ENCODE results near the gene RSL1D1.
"Not testable (repeated sequence)": the region's sequence is repeated elsewhere in the genome, so short reads cannot be mapped to it uniquely, and the experiment has no call there.

The RSL1D1 gene

DNA sequence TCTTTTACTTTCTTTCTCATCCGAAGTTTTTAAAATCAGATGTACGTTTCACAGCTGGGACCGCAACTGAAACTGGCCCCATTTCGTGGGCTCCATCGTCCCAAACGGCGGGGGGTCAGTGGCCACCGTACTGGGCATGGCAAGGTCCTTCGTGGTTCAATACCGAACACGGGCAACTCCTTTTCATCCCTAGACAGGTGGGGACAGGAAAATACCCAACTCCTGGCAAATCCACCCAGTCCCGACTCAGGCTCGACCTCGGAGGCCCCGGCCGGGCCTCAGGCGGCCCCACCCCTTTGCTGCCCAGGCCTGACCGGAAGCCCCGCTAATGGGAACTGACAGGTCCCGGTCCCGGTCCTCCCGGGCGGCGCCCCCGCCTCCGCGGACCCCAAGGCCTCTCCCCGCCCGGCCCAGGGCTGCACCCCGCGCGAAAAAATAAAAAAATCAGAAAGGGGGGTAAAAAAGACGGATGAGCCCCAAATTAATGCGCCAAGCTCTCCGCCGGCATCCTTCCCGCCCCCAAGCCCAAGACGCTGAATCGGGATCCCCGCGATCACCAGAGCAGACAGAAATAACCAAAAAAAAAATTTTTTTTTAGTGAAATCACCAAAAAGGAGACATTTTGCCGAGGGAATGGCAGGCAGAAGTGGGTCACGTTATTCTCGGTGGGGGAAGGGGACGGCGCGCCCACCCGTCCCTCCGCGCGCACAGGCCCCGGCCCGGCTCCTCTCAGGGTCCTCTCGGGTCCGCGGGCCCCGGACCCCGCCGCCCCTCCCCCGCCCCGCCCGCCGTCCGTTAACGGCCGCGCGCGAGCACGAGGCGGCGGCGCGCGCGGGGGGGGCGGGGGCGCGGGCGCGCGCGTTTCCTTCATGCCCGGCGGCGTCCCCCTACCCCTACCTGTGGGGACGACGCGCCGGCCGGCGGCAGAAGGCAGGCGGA lies 54.8 kb downstream of the RSL1D1 start:
- no peak for FAIRE-seq

DNA sequence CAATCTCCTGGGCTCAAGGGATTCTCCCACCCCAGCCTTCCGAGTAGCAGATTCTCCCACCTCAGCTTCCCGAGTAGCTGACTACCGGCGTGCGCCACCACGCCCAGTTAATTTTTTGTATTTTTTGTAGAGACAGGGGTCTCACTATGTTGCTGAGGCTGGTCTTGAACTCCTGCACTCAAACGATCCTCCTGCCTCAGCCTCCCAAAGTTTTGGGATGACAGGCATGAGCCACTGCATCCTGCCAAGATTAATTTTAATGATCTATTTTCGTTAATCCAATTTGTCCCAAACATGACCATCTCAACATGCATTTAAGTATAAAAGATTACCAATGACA lies 55.5 kb downstream of the RSL1D1 start:
- no peak for FAIRE-seq

DNA sequence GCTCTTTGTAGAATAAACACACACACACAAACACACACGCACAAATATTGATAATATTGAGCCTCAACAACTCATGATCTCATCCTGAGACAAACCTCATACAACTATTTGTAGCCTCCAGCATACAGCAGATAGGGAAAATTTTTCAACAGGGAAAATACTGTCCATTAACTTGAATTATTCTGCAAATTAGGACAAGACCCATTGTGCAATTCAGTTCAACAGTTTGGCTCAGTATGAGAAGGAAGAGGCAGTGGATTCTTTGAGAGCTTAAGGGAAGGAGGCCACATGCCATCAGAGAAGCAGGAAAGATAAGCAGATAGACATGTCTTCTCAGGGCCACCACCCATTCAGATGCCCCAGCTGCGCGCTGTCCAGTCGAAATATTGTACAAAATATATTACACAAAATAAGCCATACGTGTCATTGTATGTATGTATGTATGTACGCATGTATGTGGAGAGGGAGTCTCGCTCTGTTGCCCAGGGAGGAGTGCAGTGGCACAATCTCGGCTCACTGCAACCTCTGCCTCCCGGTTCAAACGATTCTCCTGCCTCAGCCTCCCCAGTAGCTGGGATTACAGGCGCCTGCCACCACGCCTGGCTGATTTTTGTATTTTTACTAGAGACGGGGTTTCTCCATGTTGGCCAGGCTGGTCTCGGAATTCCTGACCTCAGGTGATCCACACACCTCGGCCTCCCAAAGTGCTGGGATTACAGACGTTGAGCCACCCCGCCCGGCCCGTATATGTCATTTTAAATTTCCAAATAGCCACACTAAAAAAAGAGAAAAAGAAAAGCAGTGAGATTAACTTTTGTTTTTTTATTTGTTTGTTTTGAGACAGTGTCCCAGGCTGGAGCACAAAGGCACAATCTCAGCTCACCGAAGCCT lies 56.1 kb downstream of the RSL1D1 start:
- no peak for FAIRE-seq

DNA sequence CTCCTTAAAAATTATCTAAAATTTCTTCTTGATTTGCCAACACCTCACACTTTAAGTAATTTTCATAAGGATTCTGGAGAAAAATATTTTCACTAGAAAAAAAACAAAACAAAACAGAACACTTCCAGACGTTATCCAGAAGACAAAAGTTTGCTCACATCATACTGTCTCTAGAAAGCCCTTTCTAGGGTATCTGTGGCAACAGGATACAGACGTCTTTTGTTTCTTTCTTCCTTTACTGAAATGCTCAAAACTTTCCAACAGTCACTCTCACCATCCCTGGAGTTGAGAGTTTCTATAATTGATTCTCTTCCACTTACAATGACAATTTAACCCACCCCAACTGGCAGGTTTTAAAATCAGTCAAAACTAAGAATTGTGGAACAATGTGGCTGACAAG lies 56.9 kb downstream of the RSL1D1 start:
- FAIRE-seq = no peak

DNA sequence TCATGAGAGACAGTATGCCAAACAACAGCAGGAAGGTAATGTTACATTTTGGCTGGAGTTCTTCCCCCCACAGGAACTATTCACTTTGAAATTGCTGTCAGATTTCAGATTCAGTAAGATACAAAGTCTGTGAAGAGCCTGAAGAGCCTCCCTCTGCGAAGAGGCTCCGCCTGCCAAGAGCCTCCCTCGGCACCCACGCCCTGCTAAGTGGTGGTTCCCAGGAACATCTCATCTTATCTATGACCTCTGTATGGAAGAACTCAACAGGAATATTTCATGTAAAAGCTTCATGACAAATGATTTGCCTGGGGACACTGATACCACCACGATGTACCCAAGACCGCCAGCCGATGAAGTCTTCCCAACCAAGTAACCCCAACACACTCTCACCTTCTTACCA lies 57.5 kb downstream of the RSL1D1 start:
- no peak for FAIRE-seq

DNA sequence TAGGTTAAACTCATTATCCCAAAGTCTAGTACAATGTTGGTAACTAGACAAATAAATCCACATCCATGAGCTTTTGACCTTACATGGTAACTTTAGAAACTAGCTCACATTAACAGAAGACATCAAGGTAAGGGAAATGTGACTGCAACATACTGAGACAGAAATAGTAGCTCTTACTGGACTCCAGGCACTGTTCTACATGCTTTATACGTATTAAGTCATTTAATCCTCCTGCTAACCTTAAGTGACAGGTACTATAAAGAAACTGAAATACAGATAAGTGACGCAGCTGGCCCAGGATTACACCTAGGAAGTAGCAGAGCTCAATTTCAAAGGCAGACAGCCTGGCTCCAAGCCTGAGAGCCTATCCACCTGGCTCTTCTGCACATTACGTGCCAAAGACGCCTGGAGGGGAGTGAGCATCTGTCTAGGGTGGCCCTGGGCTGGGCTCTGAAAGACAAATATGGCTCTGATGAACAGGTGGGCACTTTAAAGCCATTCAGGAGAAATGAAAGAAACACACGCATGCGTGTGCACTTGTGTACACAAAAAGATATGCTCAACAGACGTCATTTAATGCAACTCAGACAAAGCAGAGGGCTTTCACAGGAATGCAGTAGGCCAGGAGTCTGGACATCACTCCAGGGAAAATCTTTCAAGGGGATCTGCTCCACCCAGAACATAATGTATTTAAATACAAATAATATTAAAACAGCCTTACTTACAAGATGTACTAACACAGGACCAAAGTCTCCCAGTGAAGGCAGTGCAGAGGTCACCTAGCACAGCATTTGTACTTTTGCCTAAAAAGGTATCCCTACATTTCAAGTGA lies 58.7 kb downstream of the RSL1D1 start:
- peak; percentile 94 for FAIRE-seq

DNA sequence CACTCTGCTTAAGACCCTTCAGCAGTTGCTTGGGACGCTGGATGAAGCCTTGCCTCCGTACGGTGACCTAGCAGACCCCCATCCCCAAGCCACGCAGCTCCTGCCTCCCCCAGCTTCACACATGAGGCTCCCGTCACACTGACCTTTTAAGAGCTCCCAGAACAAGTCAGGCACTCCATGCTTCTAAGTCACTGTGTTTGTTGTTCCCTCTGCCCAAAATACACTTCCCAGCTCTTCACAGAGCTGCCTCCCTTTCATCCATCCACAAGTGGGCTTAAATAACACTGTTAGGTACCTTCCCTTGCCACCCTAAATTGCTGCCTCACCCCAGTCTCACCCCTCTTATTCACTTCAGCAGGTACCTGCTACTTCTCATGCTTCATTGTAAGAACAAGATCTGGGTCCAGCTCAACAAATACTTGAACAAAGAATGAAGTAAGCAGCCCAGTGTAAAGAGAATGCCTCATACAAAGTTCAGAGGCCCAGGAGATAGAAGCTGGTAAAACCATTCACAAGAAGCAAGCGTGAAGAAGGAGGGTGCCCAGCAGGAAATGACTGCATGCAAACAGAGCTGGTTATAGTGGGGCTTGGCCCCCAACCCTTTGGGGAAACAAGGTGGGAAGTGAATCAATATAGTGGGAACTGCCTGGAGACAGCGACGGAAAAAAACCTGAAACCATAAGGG lies 60.1 kb downstream of the RSL1D1 start:
- FAIRE-seq = no peak

DNA sequence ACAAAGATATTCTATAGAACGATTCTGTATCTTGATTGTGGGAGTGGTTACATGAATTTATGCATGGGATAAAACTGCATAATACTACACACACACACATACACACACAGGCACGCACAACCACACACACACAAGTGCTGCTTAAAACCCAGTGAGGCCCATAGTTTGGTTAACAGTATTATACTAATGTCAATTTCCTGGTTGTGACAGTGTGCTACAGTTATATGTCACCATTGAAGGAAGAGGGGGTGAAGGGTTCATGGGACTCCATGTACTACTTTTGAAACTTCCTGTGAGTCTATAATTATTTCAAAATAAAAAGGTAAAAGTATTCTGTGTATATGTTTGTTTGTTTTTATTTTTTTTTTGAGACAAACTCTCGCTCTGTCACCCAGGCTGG lies 62.4 kb downstream of the RSL1D1 start:
- FAIRE-seq = no peak

DNA sequence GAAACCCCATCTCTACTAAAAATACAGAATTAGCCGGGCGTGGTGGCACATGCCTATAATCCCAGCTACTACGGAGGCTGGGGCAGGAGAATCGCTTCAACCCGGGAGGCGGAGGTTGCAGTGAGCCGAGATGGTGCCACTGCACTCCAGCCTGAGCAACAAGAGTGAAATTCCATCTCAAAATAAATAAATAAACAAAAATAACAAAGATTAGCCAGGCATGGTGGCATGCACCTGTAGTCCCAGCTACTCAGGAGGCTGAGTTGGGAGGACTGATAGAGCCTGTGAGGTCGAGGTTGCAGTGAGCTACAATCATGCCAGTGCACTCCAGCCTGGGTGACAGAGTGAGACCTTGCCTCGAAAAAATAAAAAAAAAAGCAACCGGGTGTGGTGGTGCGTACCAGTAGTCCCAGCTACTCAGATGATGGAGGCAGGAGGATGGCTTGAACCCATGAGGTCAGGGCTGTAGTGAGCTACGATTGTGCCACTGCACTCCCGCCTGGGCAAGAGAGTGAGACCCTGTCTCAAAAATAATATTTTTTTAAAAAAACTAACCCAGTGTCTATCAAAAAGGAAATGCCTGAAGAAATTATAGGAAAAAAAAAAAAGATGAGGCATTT lies 66.3 kb downstream of the RSL1D1 start:
- not testable (repeated sequence) for FAIRE-seq

DNA sequence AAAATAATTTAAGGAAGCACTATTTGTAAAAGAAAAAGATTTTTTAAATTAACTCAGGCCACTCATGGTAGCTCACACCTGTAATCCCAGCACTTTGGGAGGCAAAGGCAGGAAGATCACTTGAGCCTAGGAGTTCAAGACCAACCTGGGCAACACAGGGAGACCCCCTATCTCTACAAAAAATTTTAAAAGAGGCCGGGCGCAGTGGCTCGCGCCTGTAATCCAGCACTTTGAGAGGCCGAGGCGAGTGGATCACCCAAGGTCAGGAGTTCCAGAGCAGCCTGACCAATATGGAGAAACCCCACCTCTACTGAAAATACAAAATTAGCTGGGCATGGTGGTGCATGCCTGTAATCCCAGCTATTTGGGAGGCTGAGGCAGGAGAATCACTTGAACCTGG lies 67.0 kb downstream of the RSL1D1 start:
- FAIRE-seq = not testable (repeated sequence)

DNA sequence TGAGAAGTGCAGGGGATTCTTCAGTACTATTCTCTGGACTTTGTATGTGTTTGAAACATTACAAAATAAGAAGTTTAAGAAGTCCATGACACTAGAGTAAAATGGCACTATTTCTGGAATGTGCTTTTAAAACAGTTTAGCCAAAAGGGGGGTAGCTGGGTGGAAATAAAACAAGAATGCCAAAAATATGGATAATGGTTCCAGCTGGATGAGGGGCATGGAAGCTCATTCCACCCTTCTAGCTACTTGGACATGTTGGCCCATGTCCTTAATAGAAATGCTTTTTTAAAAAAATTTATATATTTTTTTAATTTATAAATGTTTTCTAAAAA lies 67.3 kb downstream of the RSL1D1 start:
- FAIRE-seq = no peak

All from islet of Langerhans (tissue), 1 donor.